IMR-90 (cell line): Measurements from ENCODE around the gene MAPK8IP1. TPM values are rescaled to one million over a fixed set of nuclear protein-coding genes. Genes with fewer than 3 reads are reported as not detected.

Source experiments
- MAFK ChIP-seq: IDR thresholded peaks from 2 replicates; pipeline ENCODE4 v1.6.1; 2012; ENCODE audit warnings: low read depth, low read length, improper control_type of control experiment
- MAZ ChIP-seq: IDR thresholded peaks from 2 replicates; pipeline ENCODE4 v1.6.1; 2012; ENCODE audit warnings: low read depth, mild to moderate bottlenecking, low read length, improper control_type of control experiment, moderate library complexity, borderline replicate concordance
- polyA plus RNA-seq, 3 experiments: library from polyadenylated mRNA; depleted of rRNA; stranded (reverse); fragments of >200 nt; gene quantifications; 2 replicates each; pipeline ENCODE4 v1.2.3, GENCODE V29; 2012; ENCODE audit warnings: low replicate concordance in 1 of 3
- total RNA-seq: library from RNA; depleted of rRNA; stranded (reverse); fragments of >200 nt; gene quantifications from 2 replicates; pipeline ENCODE4 v1.2.3, GENCODE V29; 2012
- TF ChIP-seq, protein P1 (sequence below): fragments of 150-350 bp; IDR thresholded peaks from 2 replicates; pipeline ENCODE4 v1.6.1; 2016; ENCODE audit warnings: low read depth, mild to moderate bottlenecking, low read length, moderate library complexity, borderline replicate concordance

The MAPK8IP1 gene
- total and polyA plus RNA-seq, 2 of the 4 experiments (the other 2 are of a cell fraction), result 6.5 to 9.6 TPM

DNA sequence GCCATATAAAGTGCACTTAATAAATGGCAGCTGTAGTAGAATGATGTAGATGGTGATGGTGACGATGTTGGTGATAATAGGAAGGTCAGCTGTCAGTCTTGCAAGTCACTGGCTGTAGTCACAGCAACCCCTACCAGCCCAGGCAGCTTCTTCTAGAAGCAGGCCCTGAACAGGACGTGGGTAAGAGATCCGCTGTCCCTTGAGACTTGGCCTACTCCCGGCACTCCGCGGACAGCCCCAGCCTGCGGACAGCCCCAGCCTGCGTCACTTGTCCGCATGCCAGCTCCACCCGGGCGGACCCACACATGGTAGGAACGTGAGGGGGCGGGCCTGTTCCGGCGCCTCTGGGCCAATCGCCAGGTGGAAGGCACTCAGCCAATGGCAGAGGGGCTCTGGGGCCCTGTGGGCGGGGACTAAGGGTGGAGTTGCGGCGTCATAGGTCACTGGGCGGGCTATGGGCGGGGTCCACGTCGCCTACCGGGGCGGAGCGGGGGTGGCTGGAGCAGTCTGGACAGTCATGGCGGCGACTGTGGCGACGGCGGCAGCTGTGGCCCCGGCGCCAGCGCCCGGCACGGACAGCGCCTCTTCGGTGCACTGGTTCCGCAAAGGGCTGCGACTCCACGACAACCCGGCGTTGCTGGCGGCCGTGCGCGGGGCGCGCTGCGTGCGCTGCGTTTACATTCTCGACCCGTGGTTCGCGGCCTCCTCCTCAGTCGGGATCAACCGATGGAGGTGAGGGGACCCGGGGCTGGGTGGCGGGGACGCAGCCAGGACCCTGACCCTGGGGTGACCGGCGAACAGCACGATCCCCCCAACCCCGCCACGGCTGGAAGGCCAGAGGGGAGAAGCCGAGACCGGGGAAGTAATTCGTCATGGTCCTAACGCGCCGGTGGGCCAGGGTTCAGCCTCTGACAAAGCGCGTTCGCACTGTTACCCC, 38.2 kb upstream of the MAPK8IP1 start, which contains the start of gene CRY2 (continued):
- TF ChIP-seq, protein P1, sequence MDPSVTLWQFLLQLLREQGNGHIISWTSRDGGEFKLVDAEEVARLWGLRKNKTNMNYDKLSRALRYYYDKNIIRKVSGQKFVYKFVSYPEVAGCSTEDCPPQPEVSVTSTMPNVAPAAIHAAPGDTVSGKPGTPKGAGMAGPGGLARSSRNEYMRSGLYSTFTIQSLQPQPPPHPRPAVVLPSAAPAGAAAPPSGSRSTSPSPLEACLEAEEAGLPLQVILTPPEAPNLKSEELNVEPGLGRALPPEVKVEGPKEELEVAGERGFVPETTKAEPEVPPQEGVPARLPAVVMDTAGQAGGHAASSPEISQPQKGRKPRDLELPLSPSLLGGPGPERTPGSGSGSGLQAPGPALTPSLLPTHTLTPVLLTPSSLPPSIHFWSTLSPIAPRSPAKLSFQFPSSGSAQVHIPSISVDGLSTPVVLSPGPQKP, result no peak
- TF ChIP-seq MAFK (no peak), MAZ (peak; percentile 92)
